Measurements from ENCODE around the gene NSDHL. TPM values are rescaled to one million over a fixed set of nuclear protein-coding genes. Genes with fewer than 3 reads are reported as not detected.
A peak's percentile ranks its signal among the peaks of the same experiment; 100 is the strongest.
"Not testable (repeated sequence)": the region's sequence is repeated elsewhere in the genome, so short reads cannot be mapped to it uniquely, and the experiment has no call there.

Gene NSDHL
- total RNA-seq, 1 donor from 2014 or later: 10.4 TPM

DNA sequence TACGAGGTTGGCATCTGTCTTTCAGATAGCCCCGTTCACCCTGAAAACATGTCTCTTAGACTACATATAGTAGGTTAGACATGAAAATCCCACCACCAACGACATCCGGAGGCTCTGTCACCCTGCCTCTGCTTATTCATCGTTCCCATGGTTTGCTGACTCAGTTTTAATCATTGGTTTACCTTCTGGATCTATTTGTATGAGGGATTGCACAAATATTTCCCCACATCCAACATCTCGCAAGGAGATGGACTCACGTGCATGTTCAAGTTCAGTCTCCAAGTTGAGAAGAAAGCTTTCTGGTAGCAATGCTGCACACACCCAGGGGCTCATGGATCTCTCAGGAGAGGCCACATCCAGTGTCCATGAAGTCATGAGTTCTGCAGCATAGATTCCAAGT is 11.1 kb upstream of the NSDHL start:
- peaks cover 0 to 5% (median 5%) of the 10 kb centered on the region in 3 donors for H3K27me3 ChIP-seq (ENCODE audit: control insufficient read depth in 3 of 3, insufficient read depth in 3 of 3, low read length in 3 of 3)
- no peaks in the 10 kb centered on the region for H3K4me1 ChIP-seq (ENCODE audit: control insufficient read depth in 3 of 3, insufficient read depth in 3 of 3, low read length in 3 of 3)
- no peak overlapping the region for H3K4me3 ChIP-seq (ENCODE audit: low read length in 3 of 3)
- H3K36me3 ChIP-seq (ENCODE audit: control insufficient read depth in 3 of 3, insufficient read depth in 3 of 3, low read length in 3 of 3): no peaks in the 10 kb centered on the region
- H3K9me3 ChIP-seq (ENCODE audit: control insufficient read depth in 3 of 3, low read length in 3 of 3): no peaks in the 10 kb centered on the region
- no peak overlapping the region for H3K27ac ChIP-seq (ENCODE audit: low read depth, low read length)
- H3K9ac ChIP-seq (ENCODE audit: low read depth in 1 of 3, low read length in 3 of 3): no peak overlapping the region

- Histone ChIP-seq H3K27ac (ENCODE audit: low read depth, low read length) (no peak overlapping the region), H3K4me3 (ENCODE audit: low read length in 3 of 3) (no peak overlapping the region), H3K27me3 (ENCODE audit: control insufficient read depth in 3 of 3, insufficient read depth in 3 of 3, low read length in 3 of 3) (peaks cover 0 to 8% (median 5%) of the 10 kb centered on the region in 3 donors), H3K4me1 (ENCODE audit: control insufficient read depth in 3 of 3, insufficient read depth in 3 of 3, low read length in 3 of 3) (no peaks in the 10 kb centered on the region), H3K9me3 (ENCODE audit: control insufficient read depth in 3 of 3, low read length in 3 of 3) (no peaks in the 10 kb centered on the region), H3K36me3 (ENCODE audit: control insufficient read depth in 3 of 3, insufficient read depth in 3 of 3, low read length in 3 of 3) (no peaks in the 10 kb centered on the region), H3K9ac (ENCODE audit: low read depth in 1 of 3, low read length in 3 of 3) (no peak overlapping the region)
These were observed 9.6 kb upstream of the NSDHL start for GRCh38 chrX:152821145-152821765.

- Histone ChIP-seq H3K36me3 (ENCODE audit: control insufficient read depth in 3 of 3, insufficient read depth in 3 of 3, low read length in 3 of 3) (peaks cover 0 to 4% (median 0%) of the 10 kb centered on the region in 3 donors), H3K4me1 (ENCODE audit: control insufficient read depth in 3 of 3, insufficient read depth in 3 of 3, low read length in 3 of 3) (no peaks in the 10 kb centered on the region), H3K27ac (ENCODE audit: low read depth, low read length) (no peak overlapping the region), H3K4me3 (ENCODE audit: low read length in 3 of 3) (no peak overlapping the region), H3K9ac (ENCODE audit: low read depth in 1 of 3, low read length in 3 of 3) (no peak overlapping the region), H3K27me3 (ENCODE audit: control insufficient read depth in 3 of 3, insufficient read depth in 3 of 3, low read length in 3 of 3) (peaks cover 0 to 8% (median 5%) of the 10 kb centered on the region in 3 donors), H3K9me3 (ENCODE audit: control insufficient read depth in 3 of 3, low read length in 3 of 3) (no peaks in the 10 kb centered on the region)
These were observed 8.3 kb upstream of the NSDHL start for GRCh38 chrX:152822383-152823086.

- no peak overlapping the region for H3K4me3 ChIP-seq (ENCODE audit: low read length in 3 of 3)
These were observed 7.2 kb upstream of the NSDHL start for GRCh38 chrX:152823657-152824056.

DNA sequence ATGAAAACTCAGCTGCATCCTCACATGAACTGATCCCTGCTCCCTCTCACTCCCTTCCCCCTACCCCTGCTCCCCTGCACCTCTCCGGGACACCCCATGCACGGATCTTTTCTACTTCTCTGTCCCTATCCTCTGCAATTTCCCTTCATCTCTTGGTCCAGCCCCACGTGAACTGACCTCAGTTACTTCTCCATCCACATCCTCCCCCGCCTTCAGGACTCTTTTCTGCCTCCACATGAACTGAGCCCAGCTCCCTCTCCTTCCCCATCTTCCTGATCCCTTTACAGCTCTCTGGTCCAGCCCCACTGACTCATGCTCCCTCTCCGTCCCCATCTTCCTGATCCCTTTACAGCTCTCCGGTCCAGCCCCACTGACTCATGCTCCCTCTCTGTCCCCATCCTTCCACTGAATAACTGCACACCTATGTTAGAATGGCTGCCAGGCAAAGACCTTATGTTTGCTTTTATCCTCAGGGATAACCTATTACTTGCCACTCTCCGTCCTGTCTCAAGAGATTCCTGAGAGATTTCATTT is 6.0 kb upstream of the NSDHL start:
- no peak overlapping the region for H3K4me3 ChIP-seq (ENCODE audit: low read length in 3 of 3)
- H3K27ac ChIP-seq (ENCODE audit: low read depth, low read length): no peak overlapping the region
- peaks cover 0 to 1% (median 0%) of the 10 kb centered on the region in 3 donors for H3K9me3 ChIP-seq (ENCODE audit: control insufficient read depth in 3 of 3, low read length in 3 of 3)
- H3K36me3 ChIP-seq (ENCODE audit: control insufficient read depth in 3 of 3, insufficient read depth in 3 of 3, low read length in 3 of 3): peaks cover 0 to 4% (median 0%) of the 10 kb centered on the region in 3 donors
- no peak overlapping the region for H3K9ac ChIP-seq (ENCODE audit: low read depth in 1 of 3, low read length in 3 of 3)
- peaks cover 0 to 3% (median 1%) of the 10 kb centered on the region in 3 donors for H3K4me1 ChIP-seq (ENCODE audit: control insufficient read depth in 3 of 3, insufficient read depth in 3 of 3, low read length in 3 of 3)
- peaks cover 0 to 8% (median 5%) of the 10 kb centered on the region in 3 donors for H3K27me3 ChIP-seq (ENCODE audit: control insufficient read depth in 3 of 3, insufficient read depth in 3 of 3, low read length in 3 of 3)

More at GRCh38 chrX:152823657-152824056, 7.2 kb upstream of the NSDHL start:
- Histone ChIP-seq H3K4me1 (ENCODE audit: control insufficient read depth in 3 of 3, insufficient read depth in 3 of 3, low read length in 3 of 3) (no peaks in the 10 kb centered on the region), H3K9ac (ENCODE audit: low read depth in 1 of 3, low read length in 3 of 3) (no peak overlapping the region), H3K27me3 (ENCODE audit: control insufficient read depth in 3 of 3, insufficient read depth in 3 of 3, low read length in 3 of 3) (peaks cover 0 to 8% (median 5%) of the 10 kb centered on the region in 3 donors), H3K27ac (ENCODE audit: low read depth, low read length) (no peak overlapping the region), H3K36me3 (ENCODE audit: control insufficient read depth in 3 of 3, insufficient read depth in 3 of 3, low read length in 3 of 3) (peaks cover 0 to 4% (median 0%) of the 10 kb centered on the region in 3 donors), H3K9me3 (ENCODE audit: control insufficient read depth in 3 of 3, low read length in 3 of 3) (no peaks in the 10 kb centered on the region)

- Histone ChIP-seq H3K36me3 (ENCODE audit: control insufficient read depth in 3 of 3, insufficient read depth in 3 of 3, low read length in 3 of 3) (peaks cover 0 to 7% (median 6%) of the 10 kb centered on the region in 3 donors), H3K4me1 (ENCODE audit: control insufficient read depth in 3 of 3, insufficient read depth in 3 of 3, low read length in 3 of 3) (peaks cover 13 to 14% (median 13%) of the 10 kb centered on the region in 3 donors), H3K4me3 (ENCODE audit: low read length in 3 of 3) (peak overlapping the region; percentile 78 to 85 (median 83)), H3K27me3 (ENCODE audit: control insufficient read depth in 3 of 3, insufficient read depth in 3 of 3, low read length in 3 of 3) (no peaks in the 10 kb centered on the region), H3K9me3 (ENCODE audit: control insufficient read depth in 3 of 3, low read length in 3 of 3) (peaks cover 0 to 1% (median 0%) of the 10 kb centered on the region in 3 donors), H3K9ac (ENCODE audit: low read depth in 1 of 3, low read length in 3 of 3) (peak overlapping the region; percentile 75 to 85 (median 76)), H3K27ac (ENCODE audit: low read depth, low read length) (peak overlapping the region; percentile 63)
These were observed 528 bp downstream of the NSDHL start for GRCh38 chrX:152831391-152831790.

GRCh38 chrX:152832520-152832919 is 1.7 kb downstream of the NSDHL start:
- no peak overlapping the region for H3K27ac ChIP-seq (ENCODE audit: low read depth, low read length)
- H3K9me3 ChIP-seq (ENCODE audit: control insufficient read depth in 3 of 3, low read length in 3 of 3): peaks cover 0 to 1% (median 0%) of the 10 kb centered on the region in 3 donors

GRCh38 chrX:152833378-152833777 is 2.5 kb downstream of the NSDHL start:
- Histone ChIP-seq H3K36me3 (ENCODE audit: control insufficient read depth in 3 of 3, insufficient read depth in 3 of 3, low read length in 3 of 3) (peaks cover 0 to 6% (median 3%) of the 10 kb centered on the region in 3 donors), H3K4me1 (ENCODE audit: control insufficient read depth in 3 of 3, insufficient read depth in 3 of 3, low read length in 3 of 3) (peaks cover 13 to 14% (median 13%) of the 10 kb centered on the region in 3 donors), H3K9me3 (ENCODE audit: control insufficient read depth in 3 of 3, low read length in 3 of 3) (peaks cover 0 to 1% (median 0%) of the 10 kb centered on the region in 3 donors), H3K4me3 (ENCODE audit: low read length in 3 of 3) (no peak overlapping the region), H3K27me3 (ENCODE audit: control insufficient read depth in 3 of 3, insufficient read depth in 3 of 3, low read length in 3 of 3) (no peaks in the 10 kb centered on the region), H3K9ac (ENCODE audit: low read depth in 1 of 3, low read length in 3 of 3) (no peak overlapping the region), H3K27ac (ENCODE audit: low read depth, low read length) (no peak overlapping the region)

More at GRCh38 chrX:152832520-152832919, 1.7 kb downstream of the NSDHL start:
- Histone ChIP-seq H3K9ac (ENCODE audit: low read depth in 1 of 3, low read length in 3 of 3) (no peak overlapping the region), H3K4me3 (ENCODE audit: low read length in 3 of 3) (no peak overlapping the region), H3K27me3 (ENCODE audit: control insufficient read depth in 3 of 3, insufficient read depth in 3 of 3, low read length in 3 of 3) (no peaks in the 10 kb centered on the region), H3K4me1 (ENCODE audit: control insufficient read depth in 3 of 3, insufficient read depth in 3 of 3, low read length in 3 of 3) (peaks cover 13 to 14% (median 13%) of the 10 kb centered on the region in 3 donors), H3K36me3 (ENCODE audit: control insufficient read depth in 3 of 3, insufficient read depth in 3 of 3, low read length in 3 of 3) (peaks cover 0 to 6% (median 3%) of the 10 kb centered on the region in 3 donors)

- not testable (repeated sequence) for H3K9ac ChIP-seq (ENCODE audit: low read depth in 1 of 3, low read length in 3 of 3); H3K36me3 ChIP-seq (ENCODE audit: control insufficient read depth in 3 of 3, insufficient read depth in 3 of 3, low read length in 3 of 3); H3K27me3 ChIP-seq (ENCODE audit: control insufficient read depth in 3 of 3, insufficient read depth in 3 of 3, low read length in 3 of 3)
These were observed 4.6 kb downstream of the NSDHL start for GRCh38 chrX:152835470-152835869.

More at GRCh38 chrX:152835470-152835869, 4.6 kb downstream of the NSDHL start:
- H3K9me3 ChIP-seq (ENCODE audit: control insufficient read depth in 3 of 3, low read length in 3 of 3); H3K4me3 ChIP-seq (ENCODE audit: low read length in 3 of 3); H3K27ac ChIP-seq (ENCODE audit: low read depth, low read length): not testable (repeated sequence)
- H3K4me1 ChIP-seq (ENCODE audit: control insufficient read depth in 3 of 3, insufficient read depth in 3 of 3, low read length in 3 of 3): peaks cover 9 to 14% (median 12%) of the 10 kb centered on the region in 3 donors
